ENCODE results near the gene SYTL2.

- no peak for TF ChIP-seq GABPA (IDR thresholded peaks at IDR 0.05 in 1 of 2, conservative IDR thresholded peaks at IDR 0.05 in 1 of 2)
- TF ChIP-seq CTCF (IDR thresholded peaks at IDR 0.05; ENCODE audit: low read depth, low read length, missing input control) = no peak
- no peak for TF ChIP-seq JUND (IDR thresholded peaks at IDR 0.05)
- no peak for TF ChIP-seq ATF3 (IDR thresholded peaks at IDR 0.05)
- no peak for TF ChIP-seq REST (IDR thresholded peaks at IDR 0.05)
- no peak for TF ChIP-seq MAX (IDR thresholded peaks at IDR 0.05)
- no peak for TF ChIP-seq FOXA2 (IDR thresholded peaks at IDR 0.05)
- no peak for TF ChIP-seq TAF1 (conservative IDR thresholded peaks at IDR 0.05)
- no peak for TF ChIP-seq SP1 (IDR thresholded peaks at IDR 0.05)
- no peak for TF ChIP-seq ZBTB33 (IDR thresholded peaks at IDR 0.05)
- TF ChIP-seq FOXA1 (IDR thresholded peaks at IDR 0.05) = no peak
- no peak for TF ChIP-seq YY1 (IDR thresholded peaks at IDR 0.05)
- TF ChIP-seq HNF4G (IDR thresholded peaks at IDR 0.05) = no peak
- TF ChIP-seq RAD21 (IDR thresholded peaks at IDR 0.05) = no peak
Observed at GRCh38 chr11:85813721-85814120, 2.8 kb upstream of the SYTL2 start.

Measured in liver (tissue), 3 donors.